ENCODE data around the gene RGS19.

Gene RGS19

GRCh38 chr20:64049060-64049877 lies 30.0 kb downstream of the RGS19 start, which contains the start of gene SOX18:
Gene SOX18 (minus strand): TSS chr20:64049639. CDS start chr20:64049516, 123 bp downstream.
- TF ChIP-seq, protein P1, sequence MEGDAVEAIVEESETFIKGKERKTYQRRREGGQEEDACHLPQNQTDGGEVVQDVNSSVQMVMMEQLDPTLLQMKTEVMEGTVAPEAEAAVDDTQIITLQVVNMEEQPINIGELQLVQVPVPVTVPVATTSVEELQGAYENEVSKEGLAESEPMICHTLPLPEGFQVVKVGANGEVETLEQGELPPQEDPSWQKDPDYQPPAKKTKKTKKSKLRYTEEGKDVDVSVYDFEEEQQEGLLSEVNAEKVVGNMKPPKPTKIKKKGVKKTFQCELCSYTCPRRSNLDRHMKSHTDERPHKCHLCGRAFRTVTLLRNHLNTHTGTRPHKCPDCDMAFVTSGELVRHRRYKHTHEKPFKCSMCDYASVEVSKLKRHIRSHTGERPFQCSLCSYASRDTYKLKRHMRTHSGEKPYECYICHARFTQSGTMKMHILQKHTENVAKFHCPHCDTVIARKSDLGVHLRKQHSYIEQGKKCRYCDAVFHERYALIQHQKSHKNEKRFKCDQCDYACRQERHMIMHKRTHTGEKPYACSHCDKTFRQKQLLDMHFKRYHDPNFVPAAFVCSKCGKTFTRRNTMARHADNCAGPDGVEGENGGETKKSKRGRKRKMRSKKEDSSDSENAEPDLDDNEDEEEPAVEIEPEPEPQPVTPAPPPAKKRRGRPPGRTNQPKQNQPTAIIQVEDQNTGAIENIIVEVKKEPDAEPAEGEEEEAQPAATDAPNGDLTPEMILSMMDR (conservative IDR thresholded peaks at IDR 0.05; ENCODE audit: low read depth, low read length): no peak
- DNase-seq (ENCODE audit: low read depth): peak; percentile 39
- H3K4me3 ChIP-seq (ENCODE audit: low read depth, low read length): no peak within 1 kb of the TSS

DNA sequence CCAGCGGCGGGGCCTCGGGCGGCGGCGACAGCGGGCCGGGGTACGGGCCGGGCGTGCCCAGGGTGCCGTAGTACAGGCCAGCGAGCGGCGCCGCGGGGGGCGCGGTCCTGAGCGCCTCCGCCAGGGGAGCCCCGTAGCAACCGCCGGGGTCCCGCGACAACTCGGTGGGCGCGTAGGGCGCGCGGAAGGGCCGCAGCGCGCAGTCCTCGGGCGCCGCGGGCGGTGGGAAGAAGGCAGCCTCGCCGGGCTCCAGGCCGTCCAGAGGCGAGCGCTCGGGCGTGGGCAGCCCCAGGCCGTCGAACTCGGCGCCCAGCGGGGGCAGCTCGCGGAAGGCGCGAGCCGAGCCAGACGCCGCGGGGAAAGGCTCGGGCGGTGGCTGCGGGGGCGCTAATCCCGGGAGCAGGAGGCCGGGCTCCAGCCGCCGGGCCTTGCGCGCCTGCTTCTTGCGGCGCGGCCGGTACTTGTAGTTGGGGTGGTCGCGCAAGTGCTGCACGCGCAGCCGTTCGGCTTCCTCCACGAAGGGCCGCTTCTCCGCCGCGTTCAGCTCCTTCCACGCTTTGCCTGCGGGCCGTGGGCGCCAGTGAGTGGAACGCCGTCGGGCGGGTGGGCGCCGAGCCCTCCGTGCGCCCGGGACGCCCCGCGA lies 30.8 kb downstream of the RGS19 start:
- TF ChIP-seq, protein P1 (conservative IDR thresholded peaks at IDR 0.05; ENCODE audit: low read depth, low read length): no peak
- no peak for DNase-seq (ENCODE audit: low read depth)
- no peak overlapping the region for H3K4me3 ChIP-seq (ENCODE audit: low read depth, low read length)

DNA sequence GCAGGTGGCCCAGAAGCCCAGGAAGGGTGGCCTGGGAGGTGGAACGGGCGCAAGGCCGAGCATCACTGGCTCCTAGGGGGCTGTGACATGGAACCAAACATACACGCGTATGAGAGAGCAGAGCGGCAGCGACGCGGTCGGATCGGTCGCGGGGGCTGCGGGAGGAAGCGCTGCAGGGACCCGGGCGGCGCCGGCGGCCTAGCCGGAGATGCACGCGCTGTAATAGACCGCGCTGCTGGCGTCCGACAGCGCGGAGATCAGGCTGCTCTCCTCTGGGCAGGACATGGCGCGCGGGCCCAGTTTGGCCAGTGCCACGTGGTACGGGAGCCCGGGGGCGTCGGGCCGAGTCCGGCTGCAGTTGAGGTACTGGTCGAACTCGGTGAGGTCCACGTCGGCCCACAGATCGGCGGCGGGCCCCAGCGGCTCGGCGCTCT lies 31.3 kb downstream of the RGS19 start:
- no peak for DNase-seq (ENCODE audit: low read depth)
- no peak overlapping the region for H3K4me3 ChIP-seq (ENCODE audit: low read depth, low read length)
- TF ChIP-seq, protein P1 (conservative IDR thresholded peaks at IDR 0.05; ENCODE audit: low read depth, low read length): no peak

DNA sequence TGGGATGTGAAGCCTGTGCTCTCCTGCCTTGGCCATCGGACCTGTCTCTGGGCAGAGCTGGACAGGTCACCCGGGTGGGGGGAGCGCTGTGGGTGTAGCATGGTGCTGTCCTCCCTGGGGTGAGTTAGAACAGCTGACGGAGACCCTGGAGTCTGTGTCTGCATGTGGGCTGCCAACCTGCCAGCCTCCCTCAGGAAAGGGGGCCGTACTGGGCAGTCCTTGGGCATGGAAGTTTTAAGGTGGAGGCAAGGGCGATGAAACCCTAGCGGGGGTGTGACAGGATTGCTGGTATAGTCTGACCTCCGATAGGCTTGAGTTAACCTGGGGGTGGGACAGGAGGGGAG lies 32.3 kb downstream of the RGS19 start:
- TF ChIP-seq, protein P1 (conservative IDR thresholded peaks at IDR 0.05; ENCODE audit: low read depth, low read length): no peak
- no peak overlapping the region for H3K4me3 ChIP-seq (ENCODE audit: low read depth, low read length)
- DNase-seq (ENCODE audit: low read depth): no peak

DNA sequence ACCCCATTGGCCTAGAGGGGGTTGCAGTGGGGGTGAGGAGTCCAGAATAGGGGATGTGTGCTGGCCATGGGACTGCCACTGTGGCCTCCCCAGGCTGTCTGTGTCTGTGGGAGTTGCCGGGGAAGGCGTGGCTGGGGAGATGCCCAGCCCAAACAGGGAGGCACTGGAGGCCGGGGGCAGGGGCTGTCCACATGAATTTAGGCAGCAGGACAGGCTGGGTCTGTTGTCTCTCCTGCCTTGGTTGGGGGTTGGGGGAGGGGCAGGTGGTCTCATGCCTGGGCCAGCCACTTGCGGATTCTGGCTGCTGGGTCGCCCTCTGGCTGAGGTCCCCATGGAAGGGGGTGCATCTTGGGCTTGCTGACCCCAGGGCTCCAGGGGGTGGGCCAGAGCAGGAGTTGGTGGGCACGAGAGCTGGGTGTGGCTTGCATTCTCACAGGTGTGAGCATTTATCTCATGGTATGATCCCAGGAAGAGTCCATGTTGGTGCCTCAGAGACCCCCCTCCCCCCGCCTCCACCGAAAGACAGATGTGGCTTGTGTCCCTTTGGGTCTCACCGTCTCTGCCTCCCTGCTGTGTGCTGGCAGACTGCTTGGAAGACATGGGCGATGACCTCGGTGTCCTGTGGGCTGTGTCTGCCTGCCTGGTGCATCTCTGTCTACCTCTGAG lies 33.8 kb downstream of the RGS19 start:
- no peak for DNase-seq (ENCODE audit: low read depth)
- H3K4me3 ChIP-seq (ENCODE audit: low read depth, low read length): no peak overlapping the region
- TF ChIP-seq, protein P1 (conservative IDR thresholded peaks at IDR 0.05; ENCODE audit: low read depth, low read length): no peak

GRCh38 chr20:64044484-64045247 lies 34.7 kb downstream of the RGS19 start:
- DNase-seq (ENCODE audit: low read depth): peak; percentile 45
- TF ChIP-seq, protein P1 (conservative IDR thresholded peaks at IDR 0.05; ENCODE audit: low read depth, low read length): no peak
- no peak overlapping the region for H3K4me3 ChIP-seq (ENCODE audit: low read depth, low read length)
